K562 (cell line): ENCODE data around the gene VENTX. TPM values are rescaled to one million over a fixed set of nuclear protein-coding genes. Genes with fewer than 3 reads are reported as not detected.
A peak's percentile ranks its signal among the peaks of the same experiment; 100 is the strongest.

ENCODE experiments used
- CBFB ChIP-seq: sonication (generic); formaldehyde crosslinking; IDR thresholded peaks from 2 replicates; pipeline ENCODE4 v1.4.0; 2020; ENCODE audit warnings: mild to moderate bottlenecking, missing genetic modification reagents
- CBX8 ChIP-seq: fragments of 200-600 bp; sonication (generic); IDR thresholded peaks from 2 replicates; pipeline ENCODE4 v1.6.1; 2012; ENCODE audit warnings: borderline replicate concordance, mixed run types, low read depth, mild to moderate bottlenecking, moderate library complexity, mixed read lengths, low read length, control low read depth, inconsistent platforms; ENCODE audit not compliant: poor library complexity, severe bottlenecking; ENCODE audit errors: extremely low read depth
- CHD1 ChIP-seq: fragments of 200-600 bp; sonication (generic); IDR thresholded peaks from one replicate; pipeline ENCODE4 v1.6.1; 2012; ENCODE audit warnings: mild to moderate bottlenecking, moderate library complexity, low read length, inconsistent platforms
- DMBX1 ChIP-seq: fragments of 250-450 bp; sonication (Bioruptor Pico); IDR thresholded peaks from 2 replicates; pipeline ENCODE4 v1.8.0; 2022; ENCODE audit warnings: inconsistent platforms, mild to moderate bottlenecking, moderate library complexity, borderline replicate concordance
- MEIS2 ChIP-seq: fragments of 450-650 bp; IDR thresholded peaks from 2 replicates; pipeline ENCODE4 v1.6.1; 2014; ENCODE audit warnings: mild to moderate bottlenecking; ENCODE audit not compliant: partially characterized antibody
- NR2C2 ChIP-seq, 2 experiments: fragments of 200-800 bp in 1 of 2; sonication (Bioruptor generic) in 1 of 2; sonication (generic) in 1 of 2; formaldehyde crosslinking in 1 of 2; IDR thresholded peaks; 2 replicates each; pipeline versions ENCODE4 v1.6.1 to v1.8.0; 2016 to 2022; ENCODE audit warnings: mild to moderate bottlenecking in 1 of 2, missing compliant biosample characterization in 1 of 2, missing genetic modification characterization in 1 of 2, missing genetic modification reagents in 1 of 2
- PRDM10 ChIP-seq: fragments of 450-650 bp; IDR thresholded peaks from 2 replicates; pipeline ENCODE4 v1.6.1; 2018; ENCODE audit not compliant: partially characterized antibody
- ZBTB49 ChIP-seq: sonication (generic); formaldehyde crosslinking; IDR thresholded peaks from 2 replicates; pipeline ENCODE4 v1.8.0; 2022; ENCODE audit warnings: missing genetic modification reagents, mild to moderate bottlenecking, borderline replicate concordance
- ZNF165 ChIP-seq: fragments of 250-450 bp; sonication (Bioruptor Pico); IDR thresholded peaks from 2 replicates; pipeline ENCODE4 v1.4.0; 2020; ENCODE audit warnings: borderline replicate concordance
- ZNF609 ChIP-seq: sonication (generic); formaldehyde crosslinking; IDR thresholded peaks from 2 replicates; pipeline ENCODE4 v1.8.1; 2023; ENCODE audit warnings: missing genetic modification reagents, mild to moderate bottlenecking, borderline replicate concordance
- polyA plus RNA-seq, 8 experiments: library from polyadenylated mRNA; depleted of rRNA in 4 of 8; stranded (reverse) in 5 of 8; unstranded in 3 of 8; fragments of >200 nt; fragmentation: Nextera tagmentation in 2 of 8; fragmentation: Illumina TruSeq in 1 of 8; extraction: Ambion mirVana in 2 of 8; extraction: Trizol in 1 of 8; gene quantifications; 2 replicates each; pipeline versions ENCODE4 v1.2.1 to v1.2.3, GENCODE V29; 2011 to 2014; ENCODE audit warnings: inconsistent platforms in 1 of 8, missing spikeins in 1 of 8
- total RNA-seq, 7 experiments: library from RNA; depleted of rRNA in 6 of 7; stranded (reverse); fragments of >200 nt in 6 of 7; fragmentation: Illumina TruSeq in 2 of 7; extraction: Trizol in 2 of 7; gene quantifications; 2 replicates each; pipeline versions ENCODE4 v1.2.1 to v1.2.3, GENCODE V29; 2011 to 2021; ENCODE audit warnings: low replicate concordance in 1 of 7
- TF ChIP-seq, protein P1 (sequence below): sonication (generic); formaldehyde crosslinking; IDR thresholded peaks from 2 replicates; pipeline ENCODE4 v1.4.0; 2020; ENCODE audit warnings: mild to moderate bottlenecking, missing genetic modification reagents

The VENTX gene
- total and polyA plus RNA-seq, 9 of the 15 experiments (the other 6 are each of a cell fraction or from before 2014, with no cell fraction given) = 0.07 to 0.70 (median 0.20) TPM; not detected in 1

GRCh38 chr10:133245439-133246235 lies 8.0 kb downstream of the VENTX start (continued):
- TF ChIP-seq ZNF609 = no peak
- no peak for TF ChIP-seq CBFB
- TF ChIP-seq, protein P1, sequence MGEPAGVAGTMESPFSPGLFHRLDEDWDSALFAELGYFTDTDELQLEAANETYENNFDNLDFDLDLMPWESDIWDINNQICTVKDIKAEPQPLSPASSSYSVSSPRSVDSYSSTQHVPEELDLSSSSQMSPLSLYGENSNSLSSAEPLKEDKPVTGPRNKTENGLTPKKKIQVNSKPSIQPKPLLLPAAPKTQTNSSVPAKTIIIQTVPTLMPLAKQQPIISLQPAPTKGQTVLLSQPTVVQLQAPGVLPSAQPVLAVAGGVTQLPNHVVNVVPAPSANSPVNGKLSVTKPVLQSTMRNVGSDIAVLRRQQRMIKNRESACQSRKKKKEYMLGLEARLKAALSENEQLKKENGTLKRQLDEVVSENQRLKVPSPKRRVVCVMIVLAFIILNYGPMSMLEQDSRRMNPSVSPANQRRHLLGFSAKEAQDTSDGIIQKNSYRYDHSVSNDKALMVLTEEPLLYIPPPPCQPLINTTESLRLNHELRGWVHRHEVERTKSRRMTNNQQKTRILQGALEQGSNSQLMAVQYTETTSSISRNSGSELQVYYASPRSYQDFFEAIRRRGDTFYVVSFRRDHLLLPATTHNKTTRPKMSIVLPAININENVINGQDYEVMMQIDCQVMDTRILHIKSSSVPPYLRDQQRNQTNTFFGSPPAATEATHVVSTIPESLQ (CRISPR knock-in tag) = no peak
- TF ChIP-seq DMBX1 = no peak
- TF ChIP-seq CHD1 = no peak
- TF ChIP-seq NR2C2 (CRISPR knock-in tag; IDR thresholded peaks at IDR 0.05) = no peak
- peak; percentile 48; the same call in 1 of the 2 replicates for TF ChIP-seq NR2C2 (tag; IDR thresholded peaks at IDR 0.05)
- no peak for TF ChIP-seq ZBTB49 (CRISPR knock-in tag)
- TF ChIP-seq CBX8 = no peak
- peak; percentile 6 for TF ChIP-seq MEIS2
- no peak for TF ChIP-seq ZNF165 (CRISPR knock-in tag)
- no peak for TF ChIP-seq PRDM10
